Ectodermal cell (in vitro differentiated cells): ENCODE data around the gene FOXD1.
"Not testable (repeated sequence)": the region's sequence is repeated elsewhere in the genome, so short reads cannot be mapped to it uniquely, and the experiment has no call there.

ENCODE experiments used
- H3K27ac ChIP-seq: 2 replicates; pipeline ENCODE4 v1.7.0; 2013; ENCODE audit warnings: mild to moderate bottlenecking, low read depth, low read length; ENCODE audit not compliant: insufficient read depth, poor library complexity, severe bottlenecking
- H3K27me3 ChIP-seq: 2 replicates; pipeline ENCODE4 v1.7.0; 2013; ENCODE audit warnings: mild to moderate bottlenecking, low read length; ENCODE audit not compliant: insufficient read depth, control insufficient read depth, poor library complexity, severe bottlenecking
- H3K36me3 ChIP-seq: one replicate; pipeline ENCODE4 v1.7.0; 2013; ENCODE audit warnings: low read length; ENCODE audit not compliant: control insufficient read depth, insufficient read depth
- H3K4me1 ChIP-seq: one replicate; pipeline ENCODE4 v1.7.0; 2013; ENCODE audit warnings: low read length; ENCODE audit not compliant: control insufficient read depth, insufficient read depth
- H3K4me3 ChIP-seq: 2 replicates; pipeline ENCODE4 v1.7.0; 2013; ENCODE audit warnings: low read depth, low read length, control low read depth; ENCODE audit not compliant: insufficient read depth
- H3K9me3 ChIP-seq: 2 replicates; pipeline ENCODE4 v1.7.0; 2013; ENCODE audit warnings: mild to moderate bottlenecking, low read length, moderate library complexity; ENCODE audit not compliant: control insufficient read depth
- WGBS, 2 experiments: methylation state at CpG; one replicate each; pipeline ENCODE4 v1.1.7; 2013; ENCODE audit warnings: missing lambda C conversion rate in 2 of 2; 5-methylcytosine and 5-hydroxymethylcytosine counted together

The FOXD1 gene

GRCh38 chr5:73417303-73418034, 31.1 kb downstream of the FOXD1 start:
- 89 to 91% methylated on average over 10 of the region's 10 CpGs for WGBS, 2 experiments
- peaks cover 46% of the 10 kb centered on the region for H3K27me3 ChIP-seq

DNA sequence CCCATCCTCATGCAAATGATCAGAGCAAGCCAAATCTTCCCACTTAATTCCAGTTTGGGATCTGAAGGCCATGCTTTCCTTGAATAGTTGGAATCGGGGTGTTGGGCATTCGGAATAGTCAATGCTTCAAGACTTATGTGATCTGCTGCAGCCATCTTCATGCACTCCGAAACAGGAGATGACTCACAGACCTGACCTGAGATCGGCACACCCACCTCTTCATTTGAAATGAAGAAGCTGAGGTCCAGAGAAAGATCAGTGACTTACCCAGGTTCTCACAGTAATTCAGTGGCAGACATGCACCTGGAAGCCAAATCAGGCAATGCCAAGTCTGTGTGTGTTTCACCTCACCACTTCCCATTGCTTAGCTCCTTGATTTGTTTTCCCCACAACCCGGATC, 33.0 kb downstream of the FOXD1 start:
- Histone ChIP-seq H3K4me1 (no peaks in the 10 kb centered on the region), H3K4me3 (no peak overlapping the region), H3K36me3 (no peaks in the 10 kb centered on the region), H3K9me3 (no peaks in the 10 kb centered on the region), H3K27ac (no peak overlapping the region), H3K27me3 (peaks cover 32% of the 10 kb centered on the region)
- WGBS, 2 experiments, result 94% methylated on average over 5 of the region's 5 CpGs

More at GRCh38 chr5:73417303-73418034, 31.1 kb downstream of the FOXD1 start:
- no peak overlapping the region for H3K27ac ChIP-seq
- no peaks in the 10 kb centered on the region for H3K4me1 ChIP-seq
- H3K9me3 ChIP-seq, result no peaks in the 10 kb centered on the region
- H3K36me3 ChIP-seq, result no peaks in the 10 kb centered on the region
- no peak overlapping the region for H3K4me3 ChIP-seq

GRCh38 chr5:73415171-73415570, 33.4 kb downstream of the FOXD1 start:
- Histone ChIP-seq H3K4me1 (no peaks in the 10 kb centered on the region), H3K4me3 (no peak overlapping the region), H3K27me3 (peaks cover 28% of the 10 kb centered on the region), H3K36me3 (no peaks in the 10 kb centered on the region), H3K9me3 (no peaks in the 10 kb centered on the region), H3K27ac (no peak overlapping the region)
- 93 to 100% methylated on average over 2 of the region's 2 CpGs for WGBS, 2 experiments

DNA sequence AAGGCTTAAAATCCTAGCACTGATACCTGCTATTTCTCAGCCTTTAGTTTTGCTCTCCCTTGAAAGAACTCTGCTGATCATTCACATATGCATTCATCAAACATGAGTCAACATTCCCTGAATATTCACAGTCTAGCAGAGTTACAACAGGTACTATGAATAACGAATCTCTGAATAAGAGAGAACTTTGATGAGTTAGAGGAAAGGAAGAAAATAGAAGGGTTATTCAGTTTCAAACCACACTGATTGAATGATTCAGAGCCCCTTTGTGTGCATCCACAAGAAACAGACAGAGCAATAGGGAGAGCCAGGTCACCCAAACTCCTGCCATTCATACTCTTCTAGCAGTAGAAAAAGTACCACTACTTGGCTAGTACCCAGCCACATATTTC, 36.0 kb downstream of the FOXD1 start:
- Histone ChIP-seq H3K27ac (no peak overlapping the region), H3K4me3 (no peak overlapping the region), H3K27me3 (peaks cover 2% of the 10 kb centered on the region), H3K9me3 (no peaks in the 10 kb centered on the region), H3K36me3 (no peaks in the 10 kb centered on the region), H3K4me1 (no peaks in the 10 kb centered on the region)
- 75 to 86% methylated on average over 1 of the region's 1 CpG for WGBS, 2 experiments

GRCh38 chr5:73411936-73412596, 36.5 kb downstream of the FOXD1 start:
- no peaks in the 10 kb centered on the region for H3K9me3 ChIP-seq
- WGBS, 2 experiments, result 24 to 31% methylated on average over 5 of the region's 5 CpGs
- H3K36me3 ChIP-seq, result no peaks in the 10 kb centered on the region
- no peaks in the 10 kb centered on the region for H3K27me3 ChIP-seq
- H3K4me3 ChIP-seq, result no peak overlapping the region
- H3K4me1 ChIP-seq, result no peaks in the 10 kb centered on the region
- no peak overlapping the region for H3K27ac ChIP-seq

- H3K27ac ChIP-seq, H3K4me3 ChIP-seq, H3K9me3 ChIP-seq, H3K4me1 ChIP-seq, H3K36me3 ChIP-seq, H3K27me3 ChIP-seq: not testable (repeated sequence)
- WGBS, 2 experiments, result 97% methylated on average over 14 to 17 of the region's 18 CpGs
These were observed 38.6 kb downstream of the FOXD1 start for GRCh38 chr5:73409927-73410326.

DNA sequence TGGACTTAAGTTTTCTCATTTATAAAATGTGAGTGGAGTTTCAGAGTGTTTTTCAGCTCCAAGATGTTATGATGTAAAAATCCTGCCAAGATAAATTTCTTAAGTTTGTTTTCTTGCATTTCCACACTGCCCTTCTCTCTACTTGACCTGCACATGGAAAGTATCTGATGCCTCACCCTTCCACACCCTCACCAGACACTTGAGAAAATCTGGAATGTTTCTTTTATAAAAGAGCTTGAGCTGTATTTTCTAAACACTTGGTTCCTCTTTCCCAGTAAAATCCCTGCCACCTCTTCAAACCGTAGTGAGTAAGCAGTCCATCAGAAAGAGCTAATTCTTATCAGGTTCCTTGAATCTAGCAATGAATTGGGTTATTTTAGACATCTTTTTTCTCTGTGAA, 42.9 kb downstream of the FOXD1 start:
- H3K4me3 ChIP-seq, result no peak overlapping the region
- no peaks in the 10 kb centered on the region for H3K36me3 ChIP-seq
- no peaks in the 10 kb centered on the region for H3K9me3 ChIP-seq
- no peaks in the 10 kb centered on the region for H3K27me3 ChIP-seq
- H3K27ac ChIP-seq, result no peak overlapping the region
- no peaks in the 10 kb centered on the region for H3K4me1 ChIP-seq
- WGBS, 2 experiments, result 89 to 92% methylated on average over 1 of the region's 1 CpG

DNA sequence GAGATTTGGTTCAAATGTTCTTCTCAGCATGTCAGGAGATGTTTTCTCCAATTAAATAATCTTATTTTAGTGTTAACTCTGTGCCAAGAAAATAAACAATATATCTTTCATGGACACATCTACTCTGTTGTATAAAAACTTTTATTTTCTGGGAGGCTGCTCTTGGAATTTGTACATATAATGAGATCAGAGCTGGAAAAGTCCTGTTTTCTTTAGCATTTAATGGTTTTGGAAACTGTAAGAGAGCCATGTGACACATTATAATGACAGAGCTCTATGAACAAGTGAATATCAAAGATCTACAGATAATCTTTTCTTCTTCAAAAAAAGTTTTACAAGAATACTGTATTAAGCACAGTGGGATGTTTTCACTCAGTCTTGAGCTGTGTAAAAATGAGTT, 48.8 kb downstream of the FOXD1 start:
- no peaks in the 10 kb centered on the region for H3K4me1 ChIP-seq
- H3K36me3 ChIP-seq, result no peaks in the 10 kb centered on the region
- H3K9me3 ChIP-seq, result no peaks in the 10 kb centered on the region
- no peaks in the 10 kb centered on the region for H3K27me3 ChIP-seq
- no peak overlapping the region for H3K4me3 ChIP-seq
- no peak overlapping the region for H3K27ac ChIP-seq
